ACHN (cell line): ENCODE results near the gene ADAMTS19.
"Not testable (repeated sequence)": the region's sequence is repeated elsewhere in the genome, so short reads cannot be mapped to it uniquely, and the experiment has no call there.

Source experiments
- DNase-seq: peaks from one replicate; pipeline ENCODE4 v3.0.0-alpha.2; 2015
- in situ Hi-C: cut with HindIII; loops from 2 replicates; pipeline ENCODE4 v1.10.0; 2017; ENCODE audit warnings: low sequenced_read_pairs, low pct_ligation_motif_present, low pct_unique_long_range_greater_than_20kb

The ADAMTS19 gene

GRCh38 chr5:129554134-129554904 is 94.2 kb downstream of the ADAMTS19 start:
- in situ Hi-C loops = no loop called here
- no peak for DNase-seq

- in situ Hi-C loops = no loop called here
- DNase-seq = no peak
Observed at GRCh38 chr5:129563585-129563984, 103.5 kb downstream of the ADAMTS19 start.

- in situ Hi-C loops = no loop called here
- DNase-seq = peak; percentile 3
Observed at GRCh38 chr5:129569295-129569694, 109.2 kb downstream of the ADAMTS19 start.

- DNase-seq = no peak
- in situ Hi-C loops = no loop called here
Observed at GRCh38 chr5:129572060-129572459, 112.0 kb downstream of the ADAMTS19 start.

- DNase-seq, in situ Hi-C loops: not testable (repeated sequence)
Observed at GRCh38 chr5:129584496-129584895, 124.4 kb downstream of the ADAMTS19 start.

GRCh38 chr5:129591508-129592160 is 131.5 kb downstream of the ADAMTS19 start:
- DNase-seq = no peak

GRCh38 chr5:129593525-129593924 is 133.4 kb downstream of the ADAMTS19 start:
- in situ Hi-C loops = no loop called here
- no peak for DNase-seq

More at GRCh38 chr5:129591508-129592160, 131.5 kb downstream of the ADAMTS19 start:
- in situ Hi-C loops = no loop called here

- in situ Hi-C loops = no loop called here
- no peak for DNase-seq
Observed at GRCh38 chr5:129601576-129601975, 141.5 kb downstream of the ADAMTS19 start.

GRCh38 chr5:129608350-129608749 is 148.3 kb downstream of the ADAMTS19 start:
- DNase-seq = no peak
- in situ Hi-C loops = no loop called here

- no peak for DNase-seq
Observed at GRCh38 chr5:129609710-129610109, 149.6 kb downstream of the ADAMTS19 start.

GRCh38 chr5:129616517-129616916 is 156.4 kb downstream of the ADAMTS19 start:
- in situ Hi-C loops = no loop called here
- DNase-seq = no peak

More at GRCh38 chr5:129609710-129610109, 149.6 kb downstream of the ADAMTS19 start:
- in situ Hi-C loops = no loop called here

GRCh38 chr5:129617206-129617605 is 157.1 kb downstream of the ADAMTS19 start:
- no peak for DNase-seq
- in situ Hi-C loops = no loop called here

- in situ Hi-C loops = no loop called here
- no peak for DNase-seq
Observed at GRCh38 chr5:129619782-129620181, 159.7 kb downstream of the ADAMTS19 start.

GRCh38 chr5:129622531-129622930 is 162.4 kb downstream of the ADAMTS19 start:
- DNase-seq = no peak
- in situ Hi-C loops = no loop called here

GRCh38 chr5:129629575-129629974 is 169.5 kb downstream of the ADAMTS19 start:
- in situ Hi-C loops = no loop called here
- DNase-seq = no peak

GRCh38 chr5:129630101-129630500 is 170.0 kb downstream of the ADAMTS19 start:
- no peak for DNase-seq
- in situ Hi-C loops = no loop called here

- in situ Hi-C loops = no loop called here
- DNase-seq = peak; percentile 26
Observed at GRCh38 chr5:129631961-129632360, 171.9 kb downstream of the ADAMTS19 start.

GRCh38 chr5:129637501-129637900 is 177.4 kb downstream of the ADAMTS19 start:
- in situ Hi-C loops, DNase-seq: not testable (repeated sequence)

GRCh38 chr5:129639331-129639730 is 179.2 kb downstream of the ADAMTS19 start:
- in situ Hi-C loops = no loop called here
- no peak for DNase-seq
